RWPE2 (cell line): ENCODE measurements around the gene RFX3.

ENCODE experiments used
- ATAC-seq: fragments of 200-7000 bp; cut with Tn5 transposase; 3 replicates; pipeline ENCODE4 v1.9.1; 2021; ENCODE audit warnings: low read depth
- DNase-seq: peaks from one replicate; pipeline ENCODE4 v3.0.0-alpha.2; 2020; ENCODE audit warnings: low spot score
- H3K27ac ChIP-seq: fragments of 450-650 bp; 2 replicates; pipeline ENCODE4 v1.5.1; 2017; ENCODE audit warnings: mild to moderate bottlenecking; ENCODE audit not compliant: poor library complexity, severe bottlenecking
- H3K27me3 ChIP-seq: fragments of 250-450 bp; sonication (Bioruptor Pico); 2 replicates; pipeline ENCODE4 v1.5.1; 2021; ENCODE audit warnings: mild to moderate bottlenecking, moderate library complexity; ENCODE audit not compliant: insufficient read depth, poor library complexity, severe bottlenecking
- H3K36me3 ChIP-seq: fragments of 250-450 bp; sonication (Bioruptor Pico); 2 replicates; pipeline ENCODE4 v1.5.1; 2020; ENCODE audit warnings: low read depth, mild to moderate bottlenecking, moderate library complexity
- H3K4me1 ChIP-seq: fragments of 250-450 bp; sonication (Bioruptor Pico); 2 replicates; pipeline ENCODE4 v1.5.1; 2021; ENCODE audit warnings: mild to moderate bottlenecking, moderate library complexity; ENCODE audit not compliant: insufficient read depth, poor library complexity, severe bottlenecking
- H3K4me3 ChIP-seq: fragments of 250-450 bp; sonication (Bioruptor Pico); 2 replicates; pipeline ENCODE4 v1.5.1; 2021; ENCODE audit warnings: mild to moderate bottlenecking, moderate library complexity; ENCODE audit not compliant: severe bottlenecking
- H3K9me3 ChIP-seq: fragments of 250-450 bp; sonication (Bioruptor Pico); 2 replicates; pipeline ENCODE4 v1.5.1; 2021; ENCODE audit warnings: mild to moderate bottlenecking, moderate library complexity; ENCODE audit not compliant: severe bottlenecking
- TF ChIP-seq, protein P1 (sequence below): fragments of 450-650 bp; IDR thresholded peaks from one replicate; pipeline ENCODE4 v1.5.1; 2017; ENCODE audit warnings: mild to moderate bottlenecking, moderate library complexity; ENCODE audit not compliant: poor library complexity, severe bottlenecking

RFX3 gene

DNA sequence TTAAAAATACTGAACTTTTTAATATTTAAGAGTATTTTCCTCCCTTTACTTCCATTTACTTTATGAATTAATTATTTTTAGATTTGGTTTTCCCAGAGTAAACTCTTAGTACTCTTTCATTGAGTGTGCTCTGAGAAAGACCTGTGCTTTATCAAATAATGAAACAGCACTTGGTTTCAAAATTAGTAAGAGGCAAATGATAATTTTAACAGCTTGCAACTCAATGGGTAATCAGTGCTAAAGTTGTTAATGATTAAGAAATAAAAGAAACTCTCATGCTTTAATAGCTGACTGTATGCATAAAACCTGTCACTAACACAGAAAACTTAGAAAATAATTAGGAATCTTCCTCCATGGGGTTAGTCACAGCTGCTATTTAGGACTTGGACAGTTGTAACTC, 244.4 kb downstream of the RFX3 start:
- TF ChIP-seq, protein P1, sequence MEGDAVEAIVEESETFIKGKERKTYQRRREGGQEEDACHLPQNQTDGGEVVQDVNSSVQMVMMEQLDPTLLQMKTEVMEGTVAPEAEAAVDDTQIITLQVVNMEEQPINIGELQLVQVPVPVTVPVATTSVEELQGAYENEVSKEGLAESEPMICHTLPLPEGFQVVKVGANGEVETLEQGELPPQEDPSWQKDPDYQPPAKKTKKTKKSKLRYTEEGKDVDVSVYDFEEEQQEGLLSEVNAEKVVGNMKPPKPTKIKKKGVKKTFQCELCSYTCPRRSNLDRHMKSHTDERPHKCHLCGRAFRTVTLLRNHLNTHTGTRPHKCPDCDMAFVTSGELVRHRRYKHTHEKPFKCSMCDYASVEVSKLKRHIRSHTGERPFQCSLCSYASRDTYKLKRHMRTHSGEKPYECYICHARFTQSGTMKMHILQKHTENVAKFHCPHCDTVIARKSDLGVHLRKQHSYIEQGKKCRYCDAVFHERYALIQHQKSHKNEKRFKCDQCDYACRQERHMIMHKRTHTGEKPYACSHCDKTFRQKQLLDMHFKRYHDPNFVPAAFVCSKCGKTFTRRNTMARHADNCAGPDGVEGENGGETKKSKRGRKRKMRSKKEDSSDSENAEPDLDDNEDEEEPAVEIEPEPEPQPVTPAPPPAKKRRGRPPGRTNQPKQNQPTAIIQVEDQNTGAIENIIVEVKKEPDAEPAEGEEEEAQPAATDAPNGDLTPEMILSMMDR = no peak
- Histone ChIP-seq H3K4me3 (no peak overlapping the region), H3K9me3 (no peaks in the 10 kb centered on the region), H3K4me1 (no peaks in the 10 kb centered on the region), H3K27me3 (no peaks in the 10 kb centered on the region), H3K27ac (no peak overlapping the region), H3K36me3 (no peaks in the 10 kb centered on the region; the same call in 1 of the 2 replicates)
- no peak for DNase-seq
- no peak for ATAC-seq

DNA sequence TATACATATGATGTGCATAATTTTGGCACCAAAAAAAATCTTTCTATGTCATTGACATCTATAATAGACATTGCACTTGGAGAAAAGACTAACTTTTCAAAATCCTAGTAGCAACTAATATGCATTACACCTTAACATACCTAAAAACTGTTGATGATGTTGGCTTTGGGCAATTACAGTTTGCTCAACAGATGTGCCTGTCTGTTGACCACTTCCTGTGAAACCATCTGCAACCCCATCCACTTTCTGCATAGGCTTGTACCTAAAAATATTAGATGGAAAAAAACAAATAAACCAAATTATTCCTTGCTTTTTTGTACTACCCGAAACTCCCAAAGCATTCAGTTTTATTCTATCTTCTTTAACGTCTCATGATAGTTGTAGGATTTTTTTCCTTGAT, 248.6 kb downstream of the RFX3 start:
- no peak for ATAC-seq
- no peak overlapping the region for H3K4me3 ChIP-seq

DNA sequence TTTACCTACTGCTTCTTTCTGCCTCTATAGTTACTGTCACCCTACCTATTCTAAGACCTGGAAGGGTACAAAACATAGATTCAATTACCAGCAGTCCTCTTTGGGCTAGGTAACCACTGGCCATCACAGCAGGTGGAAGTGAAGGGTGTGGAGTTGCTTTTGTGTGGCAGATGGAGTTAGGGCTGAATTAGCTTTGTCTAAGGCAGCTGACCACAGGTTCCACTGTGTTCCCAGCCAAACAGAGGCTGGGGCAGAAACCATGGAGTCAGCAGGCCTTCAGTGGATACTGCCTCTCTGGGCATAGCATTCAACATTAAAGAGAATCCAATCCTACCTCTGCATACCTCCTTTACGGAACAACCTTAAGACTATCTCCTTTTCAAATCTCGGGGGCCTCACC, 254.2 kb downstream of the RFX3 start:
- DNase-seq (no peak), ATAC-seq (no peak)
- H3K27me3 ChIP-seq = no peaks in the 10 kb centered on the region
- peaks cover 10% of the 10 kb centered on the region for H3K4me1 ChIP-seq
- no peaks in the 10 kb centered on the region; the same call in 1 of the 2 replicates for H3K36me3 ChIP-seq
- TF ChIP-seq, protein P1 = no peak
- no peak overlapping the region for H3K27ac ChIP-seq
- H3K9me3 ChIP-seq = no peaks in the 10 kb centered on the region
- H3K4me3 ChIP-seq = no peak overlapping the region

More for the DNA sequence above, 248.6 kb downstream of the RFX3 start:
- H3K27ac ChIP-seq = no peak overlapping the region
- H3K4me1 ChIP-seq = no peaks in the 10 kb centered on the region
- H3K9me3 ChIP-seq = no peaks in the 10 kb centered on the region
- no peaks in the 10 kb centered on the region for H3K36me3 ChIP-seq
- DNase-seq = no peak
- no peaks in the 10 kb centered on the region for H3K27me3 ChIP-seq
- TF ChIP-seq, protein P1 = no peak

DNA sequence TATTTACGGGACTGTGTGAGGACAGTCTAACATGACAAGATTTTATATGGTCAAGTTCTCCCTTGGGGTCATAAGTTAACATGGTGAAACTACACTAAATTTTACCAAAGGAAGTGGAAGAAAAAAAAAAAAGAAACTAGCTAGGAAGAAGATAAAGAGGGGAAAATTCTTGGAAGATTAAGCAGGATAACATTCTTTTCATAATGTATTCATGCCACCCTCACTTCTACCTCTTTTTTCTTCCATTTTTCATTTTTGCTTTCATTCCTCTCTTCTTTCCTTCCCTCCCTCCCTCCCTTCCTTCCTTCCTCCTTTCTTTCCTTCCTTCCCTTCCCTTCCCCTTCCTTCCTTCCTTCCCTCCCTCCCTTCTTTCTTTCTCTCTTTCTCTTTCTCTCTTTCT, 254.6 kb downstream of the RFX3 start:
- Histone ChIP-seq H3K27ac (no peak overlapping the region), H3K4me1 (peaks cover 10% of the 10 kb centered on the region), H3K4me3 (no peak overlapping the region), H3K9me3 (no peaks in the 10 kb centered on the region), H3K36me3 (no peaks in the 10 kb centered on the region; the same call in 1 of the 2 replicates), H3K27me3 (no peaks in the 10 kb centered on the region)
- no peak for DNase-seq
- TF ChIP-seq, protein P1 = no peak
- ATAC-seq = no peak

DNA sequence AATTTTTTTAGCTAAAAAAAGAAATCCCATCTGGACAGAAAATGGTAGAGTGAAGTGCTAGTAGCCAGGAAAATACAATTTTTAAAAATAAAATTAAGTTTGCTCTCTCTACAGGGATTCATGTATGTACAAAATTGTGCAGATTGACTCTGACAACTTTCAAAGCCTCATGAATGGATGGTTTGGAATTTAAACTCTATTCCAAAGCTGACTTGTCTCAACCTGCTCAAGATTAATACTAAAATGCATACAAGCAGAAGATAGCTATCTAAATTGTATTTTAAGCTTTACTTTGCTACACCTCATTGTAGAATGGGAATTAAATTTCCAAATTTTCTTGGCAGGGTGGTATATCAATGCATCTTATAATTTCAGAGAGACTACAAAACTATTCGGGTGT, 257.6 kb downstream of the RFX3 start:
- Histone ChIP-seq H3K27ac (no peak overlapping the region), H3K36me3 (no peaks in the 10 kb centered on the region; the same call in 1 of the 2 replicates), H3K4me3 (no peak overlapping the region), H3K4me1 (peaks cover 10% of the 10 kb centered on the region), H3K27me3 (no peaks in the 10 kb centered on the region), H3K9me3 (no peaks in the 10 kb centered on the region)
- DNase-seq (no peak), ATAC-seq (peak; percentile 25; the same call in 1 of the 3 replicates)
- TF ChIP-seq, protein P1 = no peak
